Activated effector memory CD4-positive, alpha-beta T cell treated with anti-CD3 and anti-CD28 coated beads, Interleukin-2, amount 50 U/mL, for 16 hours (primary cell): ENCODE results near the gene GAREM1.
"Not testable (repeated sequence)": the region's sequence is repeated elsewhere in the genome, so short reads cannot be mapped to it uniquely, and the experiment has no call there.

Experiments used
- DNase-seq: peaks from one replicate; pipeline ENCODE4 v3.0.0-alpha.2; 2020

Gene GAREM1

DNA sequence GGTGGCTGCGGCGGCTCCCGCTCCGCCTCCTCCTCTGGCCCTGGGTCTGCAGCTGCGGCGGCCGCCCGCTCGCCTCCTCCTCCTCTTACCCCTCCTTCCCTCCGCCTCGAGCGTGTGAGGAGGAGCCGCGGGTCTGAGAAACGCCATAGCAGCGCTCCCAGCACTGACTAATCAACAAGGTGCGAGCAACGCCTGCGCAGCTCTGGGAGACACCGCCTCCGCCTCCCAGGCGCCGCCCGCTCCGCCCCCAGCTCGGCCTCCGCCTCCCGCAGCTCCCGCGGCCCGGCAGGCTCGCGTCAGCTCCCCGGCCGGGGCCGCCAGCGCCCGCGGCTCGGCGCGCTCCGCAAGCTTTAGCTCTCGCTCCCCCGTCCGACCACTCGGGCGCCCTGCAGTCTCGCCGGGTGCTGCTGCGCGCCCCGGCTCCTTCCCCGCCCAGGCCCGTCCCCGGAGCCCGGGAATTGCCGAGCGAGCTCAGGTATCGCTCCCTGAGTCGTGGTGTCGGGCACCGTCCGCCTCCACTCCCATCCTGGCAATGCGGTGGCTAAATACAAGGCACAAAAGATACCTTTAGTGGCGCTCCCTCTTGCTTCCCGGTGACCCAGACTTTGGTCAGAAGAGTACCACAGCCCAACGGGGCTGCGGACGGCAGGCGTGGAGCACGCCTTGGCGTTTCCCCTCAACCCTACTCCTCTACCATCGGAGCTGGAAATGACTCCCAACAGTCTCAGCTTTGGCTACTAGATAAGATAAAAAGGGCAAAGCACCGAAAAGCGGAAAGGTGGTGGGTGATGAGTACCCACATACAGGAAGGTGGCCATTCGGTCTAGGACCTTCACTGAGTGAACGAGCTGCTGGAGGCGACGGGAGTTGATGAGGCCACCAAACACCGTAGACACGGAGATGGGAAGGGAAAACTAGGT lies at the start of gene GAREM1:
TSS of gene GAREM1 (minus strand) at position 169 of the 920 bp plus-strand sequence. CDS start 454 bp downstream, outside the sequence.
- peak; percentile 88 for DNase-seq

GRCh38 chr18:32511147-32511546 lies 40.5 kb upstream of the GAREM1 start:
- DNase-seq: no peak

- DNase-seq: no peak
These were observed 38.4 kb upstream of the GAREM1 start for GRCh38 chr18:32509111-32509510.

DNA sequence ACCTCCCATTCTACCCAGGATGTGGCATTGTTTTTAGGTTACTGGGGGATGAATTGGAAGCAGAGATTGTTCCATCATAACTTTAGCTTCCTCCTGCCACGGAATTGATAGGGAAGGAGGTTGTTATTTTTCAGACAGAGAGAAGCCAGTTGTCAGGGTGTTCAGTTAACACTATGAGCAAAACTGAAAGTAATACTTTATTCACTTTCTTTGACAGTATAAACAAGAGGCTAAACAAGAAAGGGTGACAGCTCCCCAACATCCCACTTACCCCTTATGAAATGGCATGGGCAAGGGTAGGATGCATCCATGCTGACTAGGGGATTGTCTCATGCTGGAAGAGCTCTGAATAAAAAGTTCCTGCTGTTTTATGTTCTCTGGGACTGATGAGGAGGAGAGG lies 36.4 kb upstream of the GAREM1 start:
- no peak for DNase-seq

GRCh38 chr18:32502014-32502413 lies 31.3 kb upstream of the GAREM1 start:
- DNase-seq: no peak

DNA sequence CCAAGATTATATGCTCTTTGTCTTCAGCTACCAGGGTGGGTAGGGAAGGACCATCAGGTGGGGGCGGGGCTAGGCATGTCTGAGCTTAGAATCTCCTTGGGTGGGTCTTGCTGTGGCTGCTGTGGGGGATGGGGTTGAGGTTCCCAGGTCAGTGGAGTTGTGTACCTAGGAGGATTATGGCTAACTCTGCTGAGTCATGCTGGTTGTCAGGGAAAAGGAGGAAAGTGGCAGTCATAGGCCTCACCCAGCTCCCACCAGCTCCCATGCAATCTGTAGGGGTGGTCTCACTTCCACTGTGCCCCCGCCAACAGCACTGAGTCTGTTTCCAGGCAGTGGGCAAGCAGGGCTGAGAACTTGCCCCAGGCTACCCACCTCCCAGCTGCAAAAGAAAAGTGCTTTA lies 30.6 kb upstream of the GAREM1 start:
- not testable (repeated sequence) for DNase-seq

GRCh38 chr18:32483002-32483401 lies 12.3 kb upstream of the GAREM1 start:
- DNase-seq: no peak

- DNase-seq: no peak
These were observed 11.4 kb upstream of the GAREM1 start for GRCh38 chr18:32482117-32482516.

- no peak for DNase-seq
These were observed 9.9 kb upstream of the GAREM1 start for GRCh38 chr18:32480581-32480980.

DNA sequence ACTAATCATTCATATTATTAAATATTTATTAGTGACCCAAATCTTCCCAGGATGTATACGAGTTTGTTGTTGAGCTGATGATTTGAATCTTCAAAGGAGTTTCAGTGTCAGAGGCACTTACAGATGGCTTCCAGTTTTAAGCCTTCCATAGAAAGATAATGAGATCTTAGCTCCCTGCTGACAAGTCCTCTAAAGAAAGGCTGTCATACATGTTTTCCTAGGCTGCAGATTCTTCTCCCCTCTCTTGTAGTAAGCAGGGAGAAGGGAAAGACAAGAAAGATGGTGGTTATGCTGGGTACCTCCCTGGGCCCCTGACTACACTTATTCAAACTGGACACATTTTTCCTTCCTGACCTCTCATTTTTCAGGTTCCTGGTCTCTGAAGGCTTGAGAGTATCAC lies 8.1 kb upstream of the GAREM1 start:
- DNase-seq: no peak

GRCh38 chr18:32478317-32478716 lies 7.6 kb upstream of the GAREM1 start:
- DNase-seq: no peak

- DNase-seq: no peak
These were observed 5.4 kb upstream of the GAREM1 start for GRCh38 chr18:32476106-32476505.

- DNase-seq: not testable (repeated sequence)
These were observed 4.4 kb upstream of the GAREM1 start for GRCh38 chr18:32475069-32475468.

DNA sequence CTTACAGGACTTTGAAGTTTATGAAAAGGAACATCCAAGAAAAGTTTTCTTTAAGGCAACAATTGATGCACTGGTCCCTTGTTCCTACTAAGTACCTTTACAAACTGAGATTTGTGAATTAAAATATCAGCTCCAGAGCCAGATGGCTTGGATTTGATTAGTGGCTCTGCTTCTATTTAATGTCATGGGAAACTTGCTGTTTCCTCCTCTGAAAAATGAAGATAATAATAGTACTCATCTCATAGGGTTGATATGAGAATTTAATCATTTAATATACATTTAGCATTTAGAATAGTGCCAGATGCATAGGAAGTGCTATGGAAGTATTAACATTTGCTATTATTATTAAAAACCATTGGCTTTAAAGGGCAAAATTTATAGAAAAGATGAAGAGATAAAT lies 2.6 kb upstream of the GAREM1 start:
- no peak for DNase-seq

GRCh38 chr18:32472841-32473240 lies 2.2 kb upstream of the GAREM1 start:
- DNase-seq: no peak

DNA sequence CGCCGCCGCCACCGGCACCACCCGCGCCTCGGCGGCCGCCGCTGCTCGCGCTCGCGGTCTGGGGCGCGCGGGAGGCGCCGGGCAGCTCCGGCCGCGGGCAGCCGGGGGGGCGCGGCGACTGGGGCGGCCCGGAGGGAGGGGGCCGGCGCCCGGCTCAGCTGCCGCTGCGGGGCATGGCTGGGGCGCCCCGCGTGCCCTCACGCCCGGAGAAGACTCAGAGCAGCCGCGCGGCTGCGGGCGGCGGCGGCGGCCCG lies 295 bp downstream of the GAREM1 start:
- no peak for DNase-seq

DNA sequence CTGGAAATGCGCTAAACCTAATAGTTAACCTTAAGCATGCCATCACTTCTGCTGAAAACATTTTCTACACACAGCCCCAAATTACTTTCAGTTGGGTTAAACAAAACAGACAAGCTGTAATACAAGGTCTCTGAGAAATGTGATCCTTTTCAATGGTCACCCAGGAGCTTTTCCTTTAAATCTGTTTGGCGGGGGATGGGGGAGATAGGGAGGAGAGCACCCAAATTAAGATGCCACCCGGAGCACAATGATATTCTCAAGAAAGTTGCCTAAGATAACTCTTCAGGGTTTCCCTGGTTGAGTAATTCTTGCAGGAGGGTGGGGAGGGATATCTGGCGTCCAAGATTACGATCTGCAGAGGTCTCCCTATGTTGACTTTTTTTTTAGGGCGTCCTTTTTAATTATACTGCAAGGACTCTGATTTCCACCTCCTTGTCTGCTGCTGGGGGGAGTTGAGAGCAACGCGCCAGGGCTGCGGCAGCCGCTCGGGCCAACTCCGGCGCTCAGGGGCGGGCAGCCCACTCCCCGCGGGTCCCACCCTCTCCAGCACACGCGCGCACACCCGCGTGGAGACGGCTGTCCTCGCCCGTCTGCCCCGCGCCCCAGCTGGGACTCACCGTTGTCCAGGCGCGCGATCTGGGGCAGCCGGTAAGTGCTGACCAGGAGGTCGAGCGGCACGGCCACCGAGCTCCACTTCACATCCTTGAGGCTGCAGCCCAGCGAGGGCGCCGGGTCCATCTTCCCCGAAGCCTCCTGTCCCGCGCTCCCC lies 807 bp downstream of the GAREM1 start:
- no peak for DNase-seq

DNA sequence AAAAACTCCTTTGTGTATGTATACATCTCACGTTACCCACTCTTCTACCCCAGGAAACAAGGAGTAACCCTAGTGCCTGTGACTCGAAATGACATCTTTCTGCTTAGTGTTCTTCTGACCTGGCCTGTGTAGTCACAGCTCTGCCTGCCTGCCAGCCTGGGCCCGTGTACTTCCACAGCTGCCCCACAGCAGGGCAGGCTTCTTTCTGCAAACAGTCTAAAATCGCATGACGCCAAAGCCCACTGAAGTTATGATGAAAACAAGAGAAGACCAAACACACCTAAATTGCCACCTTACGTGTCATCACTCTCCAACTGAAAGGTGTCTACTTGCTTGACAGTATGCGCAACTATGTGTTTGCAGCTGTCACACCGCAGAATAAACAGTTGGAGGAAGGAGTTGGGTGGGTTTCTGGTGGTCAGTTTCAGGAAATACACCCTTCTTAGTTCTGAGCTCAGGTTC lies 1.5 kb downstream of the GAREM1 start:
- DNase-seq: no peak

DNA sequence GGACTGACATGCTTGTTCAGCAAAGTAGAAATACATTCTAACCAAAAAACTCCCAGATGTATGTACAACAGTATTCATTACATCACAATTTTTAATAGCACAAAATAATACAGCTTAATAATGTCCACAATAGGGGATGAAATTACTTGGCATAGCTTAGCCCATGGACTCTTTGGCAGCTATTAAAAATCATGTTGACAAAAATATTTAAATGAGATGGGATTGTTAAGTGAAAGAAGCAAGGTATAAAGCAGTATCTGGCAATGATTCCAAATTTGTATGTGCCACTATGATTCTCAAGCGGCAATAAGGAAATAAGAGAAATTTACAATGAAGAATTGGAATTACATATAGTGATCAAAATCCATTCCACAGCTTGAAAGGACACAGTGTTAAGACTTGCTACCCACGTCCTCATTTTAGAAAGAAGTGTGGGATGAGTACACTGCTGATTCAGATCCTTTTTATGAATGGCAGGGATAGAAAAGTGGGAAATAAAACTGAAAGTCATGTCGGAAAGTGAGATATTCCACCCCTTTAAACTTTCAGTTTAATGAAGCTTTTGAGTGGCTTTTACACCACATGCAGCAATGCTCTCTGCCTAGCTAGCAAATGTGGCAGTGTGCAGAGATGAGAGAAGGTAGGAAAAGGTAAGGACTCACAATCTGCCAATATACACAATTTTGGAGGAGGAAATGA lies 2.4 kb downstream of the GAREM1 start:
- no peak for DNase-seq

DNA sequence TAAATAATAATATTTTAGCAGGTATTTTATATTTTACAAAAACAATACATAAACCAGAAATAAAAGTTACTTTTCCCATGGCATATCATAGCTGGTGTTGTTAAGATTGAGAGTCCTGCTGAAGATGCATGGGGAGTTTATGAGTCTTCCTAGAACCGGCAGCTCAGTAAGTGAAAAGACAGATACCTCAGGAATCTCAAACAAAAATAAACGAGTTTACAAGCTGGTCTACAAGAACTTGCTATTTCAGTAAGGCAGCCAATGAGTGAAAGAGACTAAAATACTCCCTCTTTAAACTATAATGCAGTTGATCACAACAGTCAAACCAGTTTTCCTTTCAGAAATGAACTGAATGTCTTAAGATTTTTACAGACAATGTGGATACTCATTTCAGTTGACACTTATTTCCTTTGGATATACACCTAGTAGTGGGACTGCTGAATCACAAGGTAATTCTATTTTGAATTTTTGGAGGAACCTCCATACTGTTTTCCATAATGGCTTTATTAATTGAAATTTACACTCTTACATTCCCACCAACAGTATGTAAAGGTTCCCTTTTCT lies 8.9 kb downstream of the GAREM1 start:
- DNase-seq: no peak

DNA sequence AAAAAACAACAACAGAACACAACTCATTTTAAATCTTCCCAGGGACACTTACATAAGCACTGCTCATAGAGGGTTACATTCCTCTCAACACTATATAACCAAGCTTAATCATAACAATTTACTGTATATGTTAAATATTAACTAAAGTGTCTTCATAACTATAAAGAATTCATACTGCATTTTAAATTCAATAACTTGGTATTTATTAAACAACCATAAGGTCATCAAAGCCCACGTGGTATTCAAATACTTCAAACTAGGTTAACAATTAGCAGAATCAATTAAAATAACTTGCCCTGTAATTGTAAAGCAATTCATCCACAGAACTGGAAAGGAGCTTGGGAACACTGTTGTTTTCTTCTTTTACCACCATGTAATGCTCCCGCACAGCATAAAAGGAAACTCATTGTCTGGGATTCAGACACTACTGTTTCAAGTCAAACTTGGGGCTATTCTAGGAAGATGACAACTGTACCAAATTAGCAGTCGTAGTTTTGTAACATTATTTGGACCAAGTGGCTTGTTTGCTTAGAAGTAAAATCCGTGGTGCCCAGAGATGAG lies 10.4 kb downstream of the GAREM1 start:
- DNase-seq: no peak

- no peak for DNase-seq
These were observed 11.2 kb downstream of the GAREM1 start for GRCh38 chr18:32459361-32460101.
